GM12801 (cell line): ENCODE results near the gene UNC93A.

Experiments
- TF ChIP-seq, protein P1 (sequence below): IDR thresholded peaks from one replicate; pipeline ENCODE4 v1.5.1; 2011; ENCODE audit warnings: control low read depth; ENCODE audit not compliant: insufficient read length; ENCODE audit errors: extremely low read depth

The UNC93A gene

DNA sequence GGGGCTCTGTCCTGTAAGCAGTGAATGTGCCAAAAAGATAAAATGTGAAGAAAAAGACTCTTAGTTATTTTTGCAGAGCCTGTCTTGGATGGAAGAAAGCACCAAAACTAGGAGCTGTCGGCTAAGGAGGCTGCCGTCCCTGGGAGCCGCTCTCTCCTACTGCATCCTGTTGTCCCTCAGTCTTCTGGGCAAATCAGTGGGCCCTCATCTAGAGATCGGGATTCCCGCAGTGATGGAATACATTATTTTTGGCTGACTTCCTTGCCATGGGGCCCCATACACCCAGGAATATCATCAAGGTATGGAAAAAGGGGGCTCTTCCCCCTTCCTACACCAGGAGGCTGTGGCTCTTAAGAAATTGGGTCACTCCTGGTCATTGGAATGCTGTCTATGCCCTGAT is 37.0 kb downstream of the UNC93A start:
- TF ChIP-seq, protein P1, sequence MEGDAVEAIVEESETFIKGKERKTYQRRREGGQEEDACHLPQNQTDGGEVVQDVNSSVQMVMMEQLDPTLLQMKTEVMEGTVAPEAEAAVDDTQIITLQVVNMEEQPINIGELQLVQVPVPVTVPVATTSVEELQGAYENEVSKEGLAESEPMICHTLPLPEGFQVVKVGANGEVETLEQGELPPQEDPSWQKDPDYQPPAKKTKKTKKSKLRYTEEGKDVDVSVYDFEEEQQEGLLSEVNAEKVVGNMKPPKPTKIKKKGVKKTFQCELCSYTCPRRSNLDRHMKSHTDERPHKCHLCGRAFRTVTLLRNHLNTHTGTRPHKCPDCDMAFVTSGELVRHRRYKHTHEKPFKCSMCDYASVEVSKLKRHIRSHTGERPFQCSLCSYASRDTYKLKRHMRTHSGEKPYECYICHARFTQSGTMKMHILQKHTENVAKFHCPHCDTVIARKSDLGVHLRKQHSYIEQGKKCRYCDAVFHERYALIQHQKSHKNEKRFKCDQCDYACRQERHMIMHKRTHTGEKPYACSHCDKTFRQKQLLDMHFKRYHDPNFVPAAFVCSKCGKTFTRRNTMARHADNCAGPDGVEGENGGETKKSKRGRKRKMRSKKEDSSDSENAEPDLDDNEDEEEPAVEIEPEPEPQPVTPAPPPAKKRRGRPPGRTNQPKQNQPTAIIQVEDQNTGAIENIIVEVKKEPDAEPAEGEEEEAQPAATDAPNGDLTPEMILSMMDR, result no peak

DNA sequence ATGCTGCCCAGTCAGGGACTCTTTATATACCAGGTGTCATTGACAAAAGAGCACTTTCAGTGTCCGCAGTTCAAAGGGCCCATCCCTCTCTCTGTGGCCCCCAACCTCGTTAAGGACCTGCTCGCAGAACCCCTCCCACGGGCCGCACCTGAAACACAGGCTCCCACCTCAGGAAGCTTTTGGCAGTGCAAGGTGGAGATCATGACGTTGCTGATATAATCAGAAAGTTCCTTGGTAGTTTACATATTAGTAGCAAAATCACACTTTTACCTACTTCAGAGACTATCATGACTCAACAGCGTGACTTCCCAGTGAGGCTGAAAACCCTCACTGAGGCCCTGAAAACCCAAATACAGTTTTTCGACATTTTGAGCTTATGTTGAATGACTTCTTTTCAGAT is 37.9 kb downstream of the UNC93A start:
- TF ChIP-seq, protein P1, result no peak

DNA sequence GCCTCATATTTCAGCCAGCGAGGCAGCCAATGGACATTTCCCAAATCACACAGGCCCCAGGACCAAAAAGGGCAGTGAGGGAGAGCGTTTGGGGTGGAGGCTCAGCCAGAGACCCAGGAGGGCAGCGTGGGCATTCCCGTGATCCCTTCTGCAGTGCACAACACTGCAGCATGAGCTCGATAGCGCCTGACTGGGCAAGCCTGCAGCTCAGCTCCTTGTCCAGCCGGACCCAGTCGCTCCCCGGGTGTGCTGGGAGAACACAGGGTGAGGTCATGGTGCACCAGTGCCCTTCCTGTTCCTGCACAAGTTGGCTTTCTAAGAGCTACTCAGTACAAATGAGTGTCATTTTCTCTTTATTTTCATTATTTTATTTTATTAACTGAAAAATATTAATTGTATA is 39.6 kb downstream of the UNC93A start:
- TF ChIP-seq, protein P1, result no peak

DNA sequence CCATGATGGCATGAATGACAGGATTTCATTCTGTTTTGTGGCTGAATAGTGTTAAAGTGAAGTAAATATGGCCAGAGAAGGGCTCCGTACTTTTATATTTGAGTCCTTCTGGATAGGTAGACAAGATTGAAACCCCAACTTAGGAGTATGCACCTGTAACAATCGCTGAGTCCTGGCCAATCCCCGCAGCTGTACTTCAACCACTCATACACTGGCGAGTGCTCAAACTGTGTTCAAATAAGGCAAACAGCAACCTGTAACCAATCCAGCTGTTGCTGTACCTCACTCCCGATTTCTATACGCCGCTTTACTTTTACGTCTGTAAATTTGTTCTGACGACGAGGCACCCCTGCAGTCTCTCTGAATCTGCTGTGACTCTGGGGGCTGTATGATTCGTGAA is 40.5 kb downstream of the UNC93A start:
- TF ChIP-seq, protein P1, result no peak

DNA sequence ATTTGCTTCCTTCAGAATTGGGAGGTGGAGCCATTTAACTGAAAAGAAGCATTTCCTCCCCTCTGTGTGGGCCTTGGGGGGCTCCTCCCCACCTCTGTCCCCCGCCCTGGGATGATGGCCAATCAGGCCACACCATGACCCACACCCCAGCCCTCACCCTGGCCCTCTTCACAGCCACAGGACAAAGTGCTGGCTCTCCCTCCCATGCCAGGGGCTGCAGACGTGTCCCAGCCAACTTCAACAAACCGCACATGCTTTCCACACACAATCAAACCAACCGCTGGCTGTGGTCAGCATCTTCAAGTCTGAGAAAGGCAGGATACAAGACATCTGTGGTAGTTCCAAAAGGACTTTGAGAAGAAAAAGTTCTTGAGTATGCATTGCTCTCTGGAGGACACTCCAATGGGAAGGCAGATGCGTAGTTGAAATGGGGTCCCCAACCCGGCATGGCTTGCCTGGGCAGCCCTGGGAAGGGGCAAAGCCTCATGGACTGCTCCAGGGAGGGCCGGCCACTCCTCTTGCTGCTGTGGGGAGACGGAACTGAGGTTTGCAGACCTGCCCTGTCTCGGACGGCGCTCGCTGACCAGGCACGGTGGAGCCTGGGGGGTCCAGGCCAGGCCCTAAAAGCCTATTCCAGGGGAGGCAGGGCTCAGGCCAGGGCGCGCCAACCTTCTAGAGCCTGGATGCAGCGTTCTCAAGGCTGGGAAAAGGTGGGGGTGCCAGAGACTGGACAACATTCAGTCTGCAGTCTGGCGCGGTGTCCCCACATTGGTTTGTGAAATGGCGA is 45.9 kb downstream of the UNC93A start:
- TF ChIP-seq, protein P1, result no peak

DNA sequence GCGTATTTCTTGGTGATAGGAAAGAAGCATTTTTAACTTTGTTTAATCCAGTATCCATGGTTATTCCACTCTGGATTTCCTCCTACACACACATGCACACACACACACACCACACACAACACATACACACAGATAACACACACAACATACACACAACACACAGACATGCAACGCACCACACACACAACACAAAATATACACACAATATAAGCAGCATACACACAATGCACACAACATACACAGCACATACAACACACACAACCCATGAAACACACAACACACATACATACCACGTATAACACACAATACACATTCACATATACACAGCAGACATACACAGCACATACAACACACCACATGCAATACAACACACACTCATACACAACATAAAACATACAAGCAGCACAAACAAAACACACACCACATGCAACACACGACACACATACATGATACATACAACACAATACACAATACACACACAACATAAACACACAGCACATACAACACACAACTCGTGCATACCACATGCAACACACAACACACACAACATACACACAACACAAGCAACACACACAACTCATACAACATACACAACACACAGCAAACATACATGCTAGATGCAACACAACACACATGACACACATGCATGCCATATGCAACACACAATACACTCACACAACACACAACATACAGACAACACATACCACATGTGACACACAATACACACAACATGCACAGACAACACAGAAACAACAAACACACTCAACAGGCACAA is 46.7 kb downstream of the UNC93A start:
- TF ChIP-seq, protein P1, result no peak

DNA sequence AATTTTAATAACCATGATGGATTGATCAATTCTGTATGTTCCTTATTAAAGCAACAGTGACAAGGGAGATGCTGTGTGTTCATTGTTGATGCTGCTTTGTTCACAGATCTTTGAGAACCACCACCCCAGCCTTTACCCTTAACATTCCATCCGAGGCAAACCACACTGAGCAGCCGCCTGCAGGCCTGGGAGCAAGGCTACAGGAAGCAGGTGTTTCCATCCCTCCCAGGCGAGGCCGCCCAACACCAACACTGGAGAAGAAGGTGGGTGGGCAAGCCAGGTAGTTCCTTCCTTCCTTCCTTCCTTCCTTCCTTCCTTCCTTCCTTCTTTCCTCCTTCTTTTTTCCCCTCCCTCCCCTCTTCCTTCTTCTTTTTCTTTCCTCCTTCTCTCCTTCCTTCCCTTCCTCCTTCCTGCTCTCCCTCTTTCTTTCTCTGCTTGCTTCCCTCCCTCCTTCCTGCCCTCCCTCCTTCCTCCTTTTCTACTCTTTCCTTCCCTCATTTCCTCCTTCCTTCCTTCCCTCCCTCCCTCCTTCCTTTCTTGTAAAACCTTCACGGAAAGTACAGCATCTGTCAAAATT is 47.5 kb downstream of the UNC93A start:
- TF ChIP-seq, protein P1, result no peak
